ENCODE results near the gene AKAP8.

GRCh38 chr19:15397236-15397635 lies 17.6 kb upstream of the AKAP8 start:
- TF ChIP-seq POLR2A (IDR thresholded peaks at IDR 0.05; ENCODE audit: extremely low read depth, insufficient read length), result no peak
- no peak for TF ChIP-seq CTCF (IDR thresholded peaks at IDR 0.05; ENCODE audit: low read depth, low read length)
- no peak for TF ChIP-seq MAX (IDR thresholded peaks at IDR 0.05; ENCODE audit: low read depth, low read length)
